NT2/D1 (cell line): Measurements from ENCODE around the gene KIF20B.

Experiments used
- YY1 ChIP-seq: IDR thresholded peaks from 2 replicates; pipeline ENCODE4 v1.6.1; 2011; ENCODE audit not compliant: insufficient read length, insufficient read depth
- ZNF274 ChIP-seq: IDR thresholded peaks from 2 replicates; pipeline ENCODE4 v1.6.1; 2011; ENCODE audit warnings: mild to moderate bottlenecking, low read depth, low read length

- TF ChIP-seq YY1: no peak
- no peak for TF ChIP-seq ZNF274
Measured at GRCh38 chr10:89808842-89809241, 107.5 kb downstream of the KIF20B start.
